Memory B cell (primary cell): ENCODE data around the gene ART5.
"Not testable (repeated sequence)": the region's sequence is repeated elsewhere in the genome, so short reads cannot be mapped to it uniquely, and the experiment has no call there.

Source experiments
- ATAC-seq: fragments of 150-1000 bp; cut with Tn5 transposase; 2 replicates; pipeline ENCODE4 v1.10.0; 2021; ENCODE audit warnings: low read depth, mild to moderate bottlenecking, moderate library complexity
- DNase-seq, 2 donors: peaks; one replicate each; pipeline ENCODE4 v3.0.0; 2022; ENCODE audit warnings: low spot score in 2 of 2
- H3K27ac Mint-ChIP-seq: one replicate; pipeline ENCODE4 v1.8.0; 2022; ENCODE audit warnings: mild to moderate bottlenecking, moderate library complexity, mixed read lengths
- H3K27me3 Mint-ChIP-seq: one replicate; pipeline ENCODE4 v1.8.0; 2022; ENCODE audit warnings: mixed read lengths
- H3K36me3 Mint-ChIP-seq: one replicate; pipeline ENCODE4 v1.8.0; 2022; ENCODE audit warnings: mild to moderate bottlenecking, mixed read lengths
- H3K4me1 Mint-ChIP-seq: one replicate; pipeline ENCODE4 v1.8.0; 2022; ENCODE audit warnings: mixed read lengths
- H3K4me3 Mint-ChIP-seq: one replicate; pipeline ENCODE4 v1.8.0; 2022; ENCODE audit warnings: mild to moderate bottlenecking, moderate library complexity, mixed read lengths
- H3K9me3 Mint-ChIP-seq: one replicate; pipeline ENCODE4 v1.8.0; 2022; ENCODE audit warnings: mixed read lengths

ART5 gene

GRCh38 chr11:3622521-3622920 lies 19.3 kb downstream of the ART5 start:
- H3K4me1 Mint-ChIP-seq = peaks cover 8% of the 10 kb centered on the region
- ATAC-seq (no peak), DNase-seq (no peak)
- no peaks in the 10 kb centered on the region for H3K9me3 Mint-ChIP-seq
- H3K36me3 Mint-ChIP-seq = no peaks in the 10 kb centered on the region
- H3K27me3 Mint-ChIP-seq = peaks cover 3% of the 10 kb centered on the region
- H3K4me3 Mint-ChIP-seq = no peak overlapping the region
- H3K27ac Mint-ChIP-seq = no peak overlapping the region

GRCh38 chr11:3617990-3618389 lies 23.8 kb downstream of the ART5 start:
- ATAC-seq (no peak), DNase-seq (no peak)
- H3K27ac Mint-ChIP-seq = no peak overlapping the region
- H3K9me3 Mint-ChIP-seq = no peaks in the 10 kb centered on the region
- peaks cover 7% of the 10 kb centered on the region for H3K27me3 Mint-ChIP-seq
- no peaks in the 10 kb centered on the region for H3K36me3 Mint-ChIP-seq
- H3K4me3 Mint-ChIP-seq = no peak overlapping the region
- H3K4me1 Mint-ChIP-seq = peaks cover 12% of the 10 kb centered on the region

GRCh38 chr11:3616721-3617460 lies 24.9 kb downstream of the ART5 start:
- no peak overlapping the region for H3K27ac Mint-ChIP-seq
- peaks cover 12% of the 10 kb centered on the region for H3K4me1 Mint-ChIP-seq
- H3K27me3 Mint-ChIP-seq = peaks cover 7% of the 10 kb centered on the region
- DNase-seq = no peak
- H3K4me3 Mint-ChIP-seq = no peak overlapping the region
- ATAC-seq = no peak
- no peaks in the 10 kb centered on the region for H3K36me3 Mint-ChIP-seq
- no peaks in the 10 kb centered on the region for H3K9me3 Mint-ChIP-seq

- peaks cover 7% of the 10 kb centered on the region for H3K27me3 Mint-ChIP-seq
- no peak overlapping the region for H3K4me3 Mint-ChIP-seq
- no peak overlapping the region for H3K27ac Mint-ChIP-seq
- H3K9me3 Mint-ChIP-seq = no peaks in the 10 kb centered on the region
- no peak for DNase-seq
- peaks cover under 1% of the 10 kb centered on the region for H3K36me3 Mint-ChIP-seq
- ATAC-seq = no peak
- H3K4me1 Mint-ChIP-seq = peaks cover 12% of the 10 kb centered on the region
Measured at GRCh38 chr11:3615998-3616397, 25.8 kb downstream of the ART5 start.

GRCh38 chr11:3614742-3615171 lies 27.0 kb downstream of the ART5 start:
- Mint-ChIP-seq H3K4me1 (peaks cover 12% of the 10 kb centered on the region), H3K36me3 (peaks cover 2% of the 10 kb centered on the region), H3K9me3 (no peaks in the 10 kb centered on the region), H3K27me3 (peaks cover 9% of the 10 kb centered on the region), H3K27ac (peak overlapping the region; percentile 5), H3K4me3 (peak overlapping the region; percentile 73)
- DNase-seq (peak; percentile 24 to 25), ATAC-seq (peak; percentile 99)

GRCh38 chr11:3613998-3614741 lies 27.6 kb downstream of the ART5 start:
- Mint-ChIP-seq H3K4me1 (peaks cover 12% of the 10 kb centered on the region), H3K4me3 (peak overlapping the region; percentile 73), H3K36me3 (peaks cover 2% of the 10 kb centered on the region), H3K27ac (peak overlapping the region; percentile 5), H3K27me3 (peaks cover 9% of the 10 kb centered on the region), H3K9me3 (no peaks in the 10 kb centered on the region)
- DNase-seq (no peak), ATAC-seq (peak; percentile 21)

- Mint-ChIP-seq H3K36me3 (peaks cover 2% of the 10 kb centered on the region), H3K27ac (no peak overlapping the region), H3K27me3 (peaks cover 6% of the 10 kb centered on the region), H3K4me3 (no peak overlapping the region), H3K9me3 (no peaks in the 10 kb centered on the region), H3K4me1 (peaks cover 12% of the 10 kb centered on the region)
- ATAC-seq = no peak
- no peak for DNase-seq
Measured at GRCh38 chr11:3611976-3612678, 29.7 kb downstream of the ART5 start.

GRCh38 chr11:3610846-3611245 lies 30.9 kb downstream of the ART5 start:
- Mint-ChIP-seq H3K9me3 (no peaks in the 10 kb centered on the region), H3K36me3 (peaks cover 2% of the 10 kb centered on the region), H3K27ac (no peak overlapping the region), H3K4me1 (peaks cover 12% of the 10 kb centered on the region), H3K4me3 (no peak overlapping the region), H3K27me3 (peaks cover 5% of the 10 kb centered on the region)
- ATAC-seq (no peak), DNase-seq (no peak)

GRCh38 chr11:3609416-3610265 lies 32.2 kb downstream of the ART5 start:
- peaks cover 9% of the 10 kb centered on the region for H3K4me1 Mint-ChIP-seq
- DNase-seq (peak in 1 of 2 donors; percentile 36), ATAC-seq (no peak)
- peaks cover 2% of the 10 kb centered on the region for H3K36me3 Mint-ChIP-seq
- no peak overlapping the region for H3K27ac Mint-ChIP-seq
- no peak overlapping the region for H3K4me3 Mint-ChIP-seq
- peaks cover 4% of the 10 kb centered on the region for H3K27me3 Mint-ChIP-seq
- no peaks in the 10 kb centered on the region for H3K9me3 Mint-ChIP-seq

GRCh38 chr11:3605771-3606203 lies 36.0 kb downstream of the ART5 start:
- Mint-ChIP-seq H3K27me3 (peaks cover 1% of the 10 kb centered on the region), H3K36me3 (no peaks in the 10 kb centered on the region), H3K27ac (no peak overlapping the region), H3K4me1 (no peaks in the 10 kb centered on the region), H3K4me3 (no peak overlapping the region), H3K9me3 (no peaks in the 10 kb centered on the region)
- ATAC-seq = no peak
- DNase-seq = no peak

GRCh38 chr11:3605283-3605662 lies 36.5 kb downstream of the ART5 start:
- Mint-ChIP-seq H3K4me1 (no peaks in the 10 kb centered on the region), H3K36me3 (no peaks in the 10 kb centered on the region), H3K4me3 (no peak overlapping the region), H3K9me3 (no peaks in the 10 kb centered on the region), H3K27me3 (peaks cover 1% of the 10 kb centered on the region), H3K27ac (no peak overlapping the region)
- ATAC-seq = no peak
- DNase-seq = no peak

GRCh38 chr11:3604167-3604566 lies 37.6 kb downstream of the ART5 start:
- H3K9me3 Mint-ChIP-seq = no peaks in the 10 kb centered on the region
- no peaks in the 10 kb centered on the region for H3K4me1 Mint-ChIP-seq
- ATAC-seq (no peak), DNase-seq (no peak)
- no peaks in the 10 kb centered on the region for H3K36me3 Mint-ChIP-seq
- no peak overlapping the region for H3K4me3 Mint-ChIP-seq
- H3K27ac Mint-ChIP-seq = no peak overlapping the region
- H3K27me3 Mint-ChIP-seq = peaks cover 3% of the 10 kb centered on the region

GRCh38 chr11:3600201-3600600 lies 41.6 kb downstream of the ART5 start:
- not testable (repeated sequence) for H3K9me3 Mint-ChIP-seq, H3K27ac Mint-ChIP-seq, H3K27me3 Mint-ChIP-seq, H3K4me3 Mint-ChIP-seq, H3K4me1 Mint-ChIP-seq, ATAC-seq, H3K36me3 Mint-ChIP-seq, DNase-seq
